ENCODE results near the gene MPLKIP. TPM values are rescaled to one million over a fixed set of nuclear protein-coding genes. Genes with fewer than 3 reads are reported as not detected.

Gene MPLKIP
- total and polyA plus RNA-seq, 2 of the 4 experiments (the other 2 are of a cell fraction): 12.7 to 28.9 TPM

- ATAC-seq (ENCODE audit: low read depth) (no peak), DNase-seq (no peak)
- intact Hi-C loops (cut with micrococcal nuclease): no loop called here
- no peaks in the 10 kb centered on the region for H3K27me3 ChIP-seq (ENCODE audit: control insufficient read depth, insufficient read depth, low read length)
- H3K4ac ChIP-seq (ENCODE audit: low read depth, low read length): no peak overlapping the region
- no peaks in the 10 kb centered on the region for H3K9me1 ChIP-seq (ENCODE audit: insufficient read depth, low read length)
- H3K18ac ChIP-seq (ENCODE audit: low read depth, low read length): no peak overlapping the region
- H4K8ac ChIP-seq (ENCODE audit: low read depth in 2 of 2, low read length in 2 of 2): no peak overlapping the region
- no peak overlapping the region for H3K4me3 ChIP-seq (ENCODE audit: insufficient read depth, low read depth, low read length)
- ChIA-PET POLR2A (ENCODE audit: unreplicated experiment) (no interaction called here), CTCF (no interaction called here)
- 90% methylated on average over 2 of the region's 4 CpGs; no CpG with 5 or more reads in 1 of the 2 experiments for WGBS, 2 experiments (ENCODE audit: extremely low coverage in 2 of 2, insufficient read length in 1 of 2)
- H4K5ac ChIP-seq (ENCODE audit: low read depth, low read length): no peak overlapping the region
- no peaks in the 10 kb centered on the region for H3K4me1 ChIP-seq (ENCODE audit: control insufficient read depth, insufficient read depth, low read length)
- no peak overlapping the region for H3K23ac ChIP-seq (ENCODE audit: low read depth, low read length)
- H2AFZ ChIP-seq (replicated peaks; ENCODE audit: low read length, poor library complexity): no peak overlapping the region
- no peak overlapping the region for H3K27ac ChIP-seq (ENCODE audit: insufficient read depth, low read length)
- H4K20me1 ChIP-seq (ENCODE audit: insufficient read depth, low read length): no peaks in the 10 kb centered on the region
- no peaks in the 10 kb centered on the region for H3K36me3 ChIP-seq (ENCODE audit: control insufficient read depth, insufficient read depth, low read length)
- H4K91ac ChIP-seq (ENCODE audit: insufficient read depth, low read depth, low read length): no peak overlapping the region
- BruUV-seq (replicated peaks): no TSS peak
- TF ChIP-seq RFX5 (IDR thresholded peaks at IDR 0.05; ENCODE audit: low read depth, low read length): no peak
- no peak for TF ChIP-seq USF2 (IDR thresholded peaks at IDR 0.05; ENCODE audit: low read depth, low read length)
- no peak for TF ChIP-seq CTCF (conservative IDR thresholded peaks at IDR 0.05; ENCODE audit: low read depth, low read length)
- TF ChIP-seq BHLHE40 (IDR thresholded peaks at IDR 0.05; ENCODE audit: low read depth, low read length): no peak
- no peak for TF ChIP-seq MXI1 (IDR thresholded peaks at IDR 0.05; ENCODE audit: borderline replicate concordance, low read depth, low read length)
- TF ChIP-seq ELK1 (IDR thresholded peaks at IDR 0.05; ENCODE audit: borderline replicate concordance, low read depth, low read length): no peak
- TF ChIP-seq RAD21 (IDR thresholded peaks at IDR 0.05; ENCODE audit: low read length): no peak
- TF ChIP-seq SMC3 (IDR thresholded peaks at IDR 0.05; ENCODE audit: low read depth, low read length): no peak
- no peak for TF ChIP-seq RCOR1 (IDR thresholded peaks at IDR 0.05; ENCODE audit: insufficient replicate concordance, low read length)
- TF ChIP-seq FOS (IDR thresholded peaks at IDR 0.05; ENCODE audit: low read depth, low read length): no peak
- in situ Hi-C loops (cut with MboI; ENCODE audit: low sequenced_read_pairs): no loop called here
- no peak overlapping the region for H3K56ac ChIP-seq (ENCODE audit: extremely low read depth, insufficient read depth, low read length)
- no peak overlapping the region for H2BK15ac ChIP-seq (ENCODE audit: low read depth, low read length)
- H2BK120ac ChIP-seq (ENCODE audit: low read depth, low read length): no peak overlapping the region
- no peak overlapping the region for H2AK5ac ChIP-seq (ENCODE audit: low read depth, low read length)
- H3K9me3 ChIP-seq (ENCODE audit: control insufficient read depth, insufficient read depth, low read length): no peaks in the 10 kb centered on the region
- no peak overlapping the region for H2BK20ac ChIP-seq (ENCODE audit: low read depth, low read length)
- H3K79me1 ChIP-seq (ENCODE audit: low read depth in 1 of 2, low read length in 2 of 2): no peaks in the 10 kb centered on the region
- H3K14ac ChIP-seq (replicated peaks; ENCODE audit: low read depth, low read length): no peak overlapping the region
- H2BK5ac ChIP-seq (ENCODE audit: low read depth, low read length, poor library complexity, severe bottlenecking): no peak overlapping the region
- H2AK9ac ChIP-seq (replicated peaks; ENCODE audit: low read depth, low read length, poor library complexity): no peak overlapping the region
- H3K4me2 ChIP-seq (ENCODE audit: low read depth, low read length): no peak overlapping the region
- no peak overlapping the region for H3K9ac ChIP-seq (ENCODE audit: low read depth, low read length)
- dilution Hi-C loops (cut with HindIII; ENCODE audit: low sequenced_read_pairs, unreplicated experiment): no loop called here
These were observed 22.6 kb upstream of the MPLKIP start for GRCh38 chr7:40156988-40157387.

All from IMR-90 (cell line).